ENCODE results near the gene PDXK. TPM values are rescaled to one million over a fixed set of nuclear protein-coding genes. Genes with fewer than 3 reads are reported as not detected.

The PDXK gene
- total and polyA plus RNA-seq, 2 of the 8 experiments (the other 6 are each of a cell fraction or from before 2014, with no cell fraction given): 78.0 to 112 TPM

- Histone ChIP-seq H3K4me3 (ENCODE audit: extremely low read depth in 1 of 4, insufficient read depth in 2 of 4, low read depth in 3 of 4, low read length in 4 of 4) (no peak overlapping the region), H3K14ac (ENCODE audit: insufficient read length) (no peak overlapping the region), H3K23ac (ENCODE audit: insufficient read length) (no peak overlapping the region), H3K9ac (replicated peaks in 1 of 4; ENCODE audit: extremely low read depth in 1 of 4, low read depth in 3 of 4, low read length in 3 of 4) (no peak overlapping the region), H3K23me2 (ENCODE audit: low read depth, low read length) (no peaks in the 10 kb centered on the region), H2BK120ac (replicated peaks; ENCODE audit: low read depth, low read length) (no peak overlapping the region), H3K9me3 (ENCODE audit: insufficient read depth in 2 of 2, low read depth in 1 of 2, low read length in 1 of 2) (no peaks in the 10 kb centered on the region), H3K18ac (ENCODE audit: extremely low read depth, low read length) (no peak overlapping the region), H4K91ac (replicated peaks; ENCODE audit: insufficient read length, low read length) (no peak overlapping the region), H3K79me2 (ENCODE audit: control insufficient read depth in 1 of 2, insufficient read depth in 2 of 2, low read length in 2 of 2) (peaks cover 0 to 8% of the 10 kb centered on the region in 2 experiments; a peak in 1 of 4 replicates), H4K8ac (ENCODE audit: extremely low read depth, insufficient read depth, low read length) (no peak overlapping the region), H3K4me1 (replicated peaks in 1 of 4; ENCODE audit: control insufficient read depth in 3 of 4, insufficient read depth in 4 of 4, low read length in 3 of 4) (peaks cover 0 to 9% (median 4%) of the 10 kb centered on the region in 4 experiments; a peak in 5 of 7 replicates), H3K79me1 (ENCODE audit: low read depth, low read length) (no peaks in the 10 kb centered on the region; the same call in 1 of the 2 replicates), H4K5ac (ENCODE audit: insufficient read length, low read depth, low read length) (no peak overlapping the region), H3K27me3 (replicated peaks in 1 of 4; ENCODE audit: control insufficient read depth in 3 of 4, extremely low read depth in 1 of 4, insufficient read depth in 3 of 4, low read length in 3 of 4) (no peaks in the 10 kb centered on the region), H2BK5ac (ENCODE audit: low read depth, low read length) (no peak overlapping the region), H3K56ac (replicated peaks; ENCODE audit: insufficient read length, low read depth, low read length) (no peak overlapping the region), H3K4ac (replicated peaks; ENCODE audit: insufficient read length, low read depth, low read length) (no peak overlapping the region), H2BK12ac (ENCODE audit: low read depth, low read length) (no peak overlapping the region), H2AFZ (ENCODE audit: low read length) (no peak overlapping the region), H2BK20ac (ENCODE audit: low read length) (no peak overlapping the region), H3K36me3 (ENCODE audit: control insufficient read depth in 2 of 4, insufficient read depth in 4 of 4, low read length in 3 of 4) (no peaks in the 10 kb centered on the region), H2AK5ac (ENCODE audit: low read depth, low read length) (no peak overlapping the region), H3K27ac (ENCODE audit: low read depth, low read length) (no peak overlapping the region), H3K4me2 (ENCODE audit: insufficient read depth in 1 of 2, low read depth in 2 of 2, low read length in 2 of 2) (no peak overlapping the region), H2BK15ac (ENCODE audit: low read length) (no peak overlapping the region), H4K20me1 (replicated peaks in 1 of 2; ENCODE audit: control insufficient read depth in 1 of 2, insufficient read depth in 2 of 2, low read length in 2 of 2) (peaks cover 4 to 28% of the 10 kb centered on the region in 2 experiments)
- CTCF ChIA-PET (ENCODE audit: partially characterized antibody): interaction anchor here (0.9 to 1.7 kb wide), 4 partner anchors 9 to 52 kb away, joined by 3 to 4 read pairs (median 3); partner anchors contain the start of gene RRP1
- FAIRE-seq: no peak
- POLR2A ChIA-PET (ENCODE audit: partially characterized antibody): interaction anchor here (0.6 to 4.3 kb wide), 5 partner anchors 8 to 68 kb away, joined by 3 to 17 read pairs (median 5); no protein-coding TSS in a partner anchor
- no peak for TF ChIP-seq SP1 (IDR thresholded peaks at IDR 0.05; ENCODE audit: low read depth, low read length)
- no peak for TF ChIP-seq HDAC6 (IDR thresholded peaks at IDR 0.05; ENCODE audit: low read depth, low read length)
- TF ChIP-seq SAP30 (IDR thresholded peaks at IDR 0.05; ENCODE audit: insufficient read depth, insufficient replicate concordance, low read length): no peak
- 92% methylated on average over 30 of the region's 35 CpGs; no CpG with 5 or more reads in 1 of the 2 experiments for WGBS, 2 experiments (ENCODE audit: extremely low coverage in 1 of 2, insufficient coverage in 1 of 2, insufficient read length in 1 of 2, insufficient replicate concordance in 2 of 2, low coverage in 1 of 2, low lambda C conversion rate in 2 of 2, missing lambda C conversion rate in 1 of 2)
- no peak for DNase-seq (ENCODE audit: low read depth in 1 of 2, low spot score in 2 of 2)
These were observed 18.4 kb downstream of the PDXK start for GRCh38 chr21:43737158-43737950.

Data from H1 (cell line).